Heart right ventricle (tissue), 16 donors: ENCODE results near the gene YY1AP1. TPM values are rescaled to one million over a fixed set of nuclear protein-coding genes. Genes with fewer than 3 reads are reported as not detected.
"Not testable (repeated sequence)": the region's sequence is repeated elsewhere in the genome, so short reads cannot be mapped to it uniquely, and the experiment has no call there.

Source experiments
- ATAC-seq, 8 donors: fragments of 200-7000 bp; cut with Tn5 transposase; one replicate each; pipeline ENCODE4 v1.9.1; 2020; ENCODE audit warnings: mild to moderate bottlenecking in 8 of 8, moderate library complexity in 8 of 8, moderate number of reproducible peaks in 1 of 8
- DNase-seq, 2 donors: peaks; one replicate each; pipeline ENCODE4 v3.0.0-alpha.2; 2020
- H3K27ac ChIP-seq, 10 donors: fragments of 200-600 bp; sonication (generic) in 2 of 10; one replicate each; pipeline versions ENCODE4 v1.5.0 to v1.8.0; 2020 to 2022; ENCODE audit warnings: mild to moderate bottlenecking in 3 of 10
- H3K27me3 ChIP-seq, 7 donors: fragments of 200-600 bp; one replicate each; pipeline ENCODE4 v1.8.0; 2021 to 2022; ENCODE audit warnings: mild to moderate bottlenecking in 2 of 7
- H3K36me3 ChIP-seq, 9 donors: fragments of 200-600 bp; sonication (generic) in 1 of 9; one replicate each; pipeline versions ENCODE4 v1.5.0 to v1.8.0; 2020 to 2022; ENCODE audit warnings: mild to moderate bottlenecking in 2 of 9
- H3K4me1 ChIP-seq, 9 donors: fragments of 200-600 bp; sonication (generic) in 1 of 9; one replicate each; pipeline versions ENCODE4 v1.5.0 to v1.8.0; 2020 to 2022; ENCODE audit warnings: mild to moderate bottlenecking in 4 of 9
- H3K4me3 ChIP-seq, 10 donors: fragments of 200-600 bp; sonication (generic) in 2 of 10; one replicate each; pipeline versions ENCODE4 v1.5.0 to v1.8.0; 2020 to 2022; ENCODE audit warnings: mild to moderate bottlenecking in 7 of 10, moderate library complexity in 2 of 10
- H3K9me3 ChIP-seq, 11 donors: fragments of 200-600 bp in 10 of 11; sonication (generic) in 2 of 11; one replicate each; pipeline versions ENCODE4 v1.5.0 to v1.8.0; 2013 to 2022; ENCODE audit warnings: mild to moderate bottlenecking in 2 of 11, control low read depth in 1 of 11, moderate library complexity in 1 of 11
- WGBS, 2 donors: extraction: QIAGEN DNeasy Blood & Tissue Kit; methylation state at CpG; one replicate each; pipeline ENCODE4 v1.1.7; 2013; ENCODE audit warnings: inconsistent platforms in 1 of 2; 5-methylcytosine and 5-hydroxymethylcytosine counted together
- intact Hi-C, 10 donors: fragments of 100-400 bp; cut with DNase I; formaldehyde crosslinking; loops; one replicate each; pipeline versions ENCODE4 v1.11.1 to v1.14.2; 2022
- polyA plus RNA-seq, 2 donors: library from polyadenylated mRNA; stranded (reverse); fragments of 200-250 nt; gene quantifications; one replicate each; pipeline ENCODE4 v1.2.3, GENCODE V29; 2013
- total RNA-seq, 10 donors: library from RNA; stranded (reverse); fragmentation: NEBNext Ultra II Directional in 3 of 10; extraction: Animal tissue kit (Norgen Biotek cat#: 25700) in 3 of 10; gene quantifications; one replicate each; pipeline versions ENCODE4 v1.2.1 to v1.2.4, GENCODE V29; 2021 to 2023
- TF ChIP-seq, protein P1 (sequence below), 9 donors: fragments of 200-600 bp; sonication (generic) in 2 of 9; IDR thresholded peaks; one replicate each; pipeline versions ENCODE4 v1.5.0 to v1.8.0; 2021 to 2022; ENCODE audit warnings: antibody characterized with exemption in 9 of 9, mild to moderate bottlenecking in 5 of 9, moderate library complexity in 1 of 9
- donor health status: Arrhythmogenic right ventricular cardiomyopathy.
- donor health status: ischemic (EF 13 %, LVEDD 7.1; RV severe dilation, severe dysfunction).
- donor health status: healthy with polysubstance abuse.
- donor health status: DM: no; HTN: yes; CAD: no.
- donor health status: DM: no; HTN: no; CAD: no.
- donor health status: ischemic (EF 25% LVEDD 6.9; RV normal size, moderate dysfunction).
- donor health status: ischemic (EF 25% LVEDD 5.7; RV mildly dilated, moderate dysfunction).
- donor health status: healthy.
- donor health status: DM: yes; HTN: yes; CAD: no.
- donor health status: Ischemic cardiomyopathy.
- donor health status: ischemic (EF 35%, LVEDD 5.7; RV mildly dilated, moderate dysfunction).
- donor health status: nonischemic (EF 11% LVEDD 7.7; RV severe dilation, severe dysfunction).
- donor health status: DM: yes; HTN: yes; CAD: no.
- donor health status: PGD.
- donor health status: ischemic (EF 29% LVEDD 5.4; RV normal size, mild dysfunction).
- donor health status: nonischemic (EF 23%, LVEDD 6.1; RV moderate dilation, normal function).

YY1AP1 gene
- total and polyA plus RNA-seq, 12 donors: 32.3 to 85.1 (median 66.3) TPM

DNA sequence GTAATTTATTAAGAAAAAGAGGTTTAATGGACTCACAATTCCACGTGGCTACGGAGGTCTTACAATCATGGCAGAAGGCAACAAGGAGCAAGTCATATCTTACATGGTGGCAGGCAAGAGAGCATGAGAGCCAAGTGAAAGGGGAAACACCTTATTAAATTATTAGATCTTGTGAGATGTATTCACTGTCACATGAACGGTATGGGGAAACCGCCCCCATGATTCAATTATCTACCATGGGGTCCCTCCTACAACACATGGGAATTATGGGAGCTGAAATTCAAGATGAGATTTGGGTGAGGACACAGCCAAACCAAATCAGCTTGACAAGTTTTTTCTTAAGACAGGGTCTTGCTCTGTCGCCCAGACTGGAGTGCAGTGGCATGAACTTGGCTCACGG lies 14.6 kb upstream of the YY1AP1 start:
- WGBS, 2 donors: 92 to 95% methylated on average over 6 of the region's 6 CpGs
- TF ChIP-seq, protein P1, sequence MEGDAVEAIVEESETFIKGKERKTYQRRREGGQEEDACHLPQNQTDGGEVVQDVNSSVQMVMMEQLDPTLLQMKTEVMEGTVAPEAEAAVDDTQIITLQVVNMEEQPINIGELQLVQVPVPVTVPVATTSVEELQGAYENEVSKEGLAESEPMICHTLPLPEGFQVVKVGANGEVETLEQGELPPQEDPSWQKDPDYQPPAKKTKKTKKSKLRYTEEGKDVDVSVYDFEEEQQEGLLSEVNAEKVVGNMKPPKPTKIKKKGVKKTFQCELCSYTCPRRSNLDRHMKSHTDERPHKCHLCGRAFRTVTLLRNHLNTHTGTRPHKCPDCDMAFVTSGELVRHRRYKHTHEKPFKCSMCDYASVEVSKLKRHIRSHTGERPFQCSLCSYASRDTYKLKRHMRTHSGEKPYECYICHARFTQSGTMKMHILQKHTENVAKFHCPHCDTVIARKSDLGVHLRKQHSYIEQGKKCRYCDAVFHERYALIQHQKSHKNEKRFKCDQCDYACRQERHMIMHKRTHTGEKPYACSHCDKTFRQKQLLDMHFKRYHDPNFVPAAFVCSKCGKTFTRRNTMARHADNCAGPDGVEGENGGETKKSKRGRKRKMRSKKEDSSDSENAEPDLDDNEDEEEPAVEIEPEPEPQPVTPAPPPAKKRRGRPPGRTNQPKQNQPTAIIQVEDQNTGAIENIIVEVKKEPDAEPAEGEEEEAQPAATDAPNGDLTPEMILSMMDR (IDR thresholded peaks at IDR 0.05): no peak

DNA sequence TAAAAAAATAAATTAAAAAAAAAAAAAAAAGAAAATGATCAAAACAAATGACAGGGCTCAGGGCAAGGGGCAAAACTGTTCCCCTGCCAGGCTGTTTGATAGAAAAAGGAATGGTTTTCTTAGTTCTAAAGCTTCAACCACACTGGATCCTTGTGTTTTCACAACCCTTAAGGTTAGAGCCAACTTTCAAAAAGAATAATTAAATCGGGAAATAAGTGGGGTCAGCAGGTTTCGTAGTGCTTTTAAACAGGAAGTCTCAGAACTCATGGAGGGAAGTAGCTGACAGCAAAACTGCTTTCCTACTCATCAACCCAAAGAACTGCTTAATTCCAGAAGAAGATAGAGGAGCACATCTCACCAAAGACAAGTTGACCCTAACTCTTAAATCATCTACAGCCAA lies 13.1 kb upstream of the YY1AP1 start:
- Histone ChIP-seq H3K4me1 (peaks cover 0 to 14% (median 2%) of the 10 kb centered on the region in 9 donors), H3K27ac (peak overlapping the region in 1 of 10 donors; percentile 44)
- H3K9me3 ChIP-seq, H3K4me3 ChIP-seq, intact Hi-C loops, H3K27me3 ChIP-seq, H3K36me3 ChIP-seq, DNase-seq: not testable (repeated sequence)
- 46 to 81% methylated on average over 2 of the region's 2 CpGs for WGBS, 2 donors
- ATAC-seq: peak in 2 of 8 donors; percentile 35 to 44

More for the DNA sequence above, 14.6 kb upstream of the YY1AP1 start:
- Histone ChIP-seq H3K36me3 (no peaks in the 10 kb centered on the region), H3K9me3 (no peaks in the 10 kb centered on the region), H3K4me3 (no peak overlapping the region), H3K27me3 (no peaks in the 10 kb centered on the region), H3K27ac (no peak overlapping the region), H3K4me1 (peaks cover 0 to 22% (median 0%) of the 10 kb centered on the region in 9 donors)
- intact Hi-C loops: no loop called here
- no peak for ATAC-seq
- DNase-seq: no peak

- WGBS, 2 donors: 74 to 76% methylated on average over 4 of the region's 4 CpGs
- peaks cover 0 to 32% (median 21%) of the 10 kb centered on the region in 9 donors for H3K4me1 ChIP-seq
Measured at GRCh38 chr1:155699062-155699461, 10.5 kb upstream of the YY1AP1 start.

GRCh38 chr1:155698382-155699038 lies 9.9 kb upstream of the YY1AP1 start:
- Histone ChIP-seq H3K9me3 (peaks cover 0 to 8% (median 0%) of the 10 kb centered on the region in 11 donors), H3K36me3 (no peaks in the 10 kb centered on the region), H3K4me3 (no peak overlapping the region), H3K27ac (no peak overlapping the region), H3K27me3 (no peaks in the 10 kb centered on the region), H3K4me1 (peaks cover 0 to 37% (median 25%) of the 10 kb centered on the region in 9 donors)
- TF ChIP-seq, protein P1 (IDR thresholded peaks at IDR 0.05): no peak
- ATAC-seq (no peak), DNase-seq (no peak)
- intact Hi-C loops: no loop called here
- WGBS, 2 donors: 94 to 95% methylated on average over 13 of the region's 13 CpGs

More at GRCh38 chr1:155699062-155699461, 10.5 kb upstream of the YY1AP1 start:
- intact Hi-C loops, ATAC-seq, H3K27ac ChIP-seq, DNase-seq, H3K9me3 ChIP-seq, H3K27me3 ChIP-seq, H3K36me3 ChIP-seq, H3K4me3 ChIP-seq: not testable (repeated sequence)

DNA sequence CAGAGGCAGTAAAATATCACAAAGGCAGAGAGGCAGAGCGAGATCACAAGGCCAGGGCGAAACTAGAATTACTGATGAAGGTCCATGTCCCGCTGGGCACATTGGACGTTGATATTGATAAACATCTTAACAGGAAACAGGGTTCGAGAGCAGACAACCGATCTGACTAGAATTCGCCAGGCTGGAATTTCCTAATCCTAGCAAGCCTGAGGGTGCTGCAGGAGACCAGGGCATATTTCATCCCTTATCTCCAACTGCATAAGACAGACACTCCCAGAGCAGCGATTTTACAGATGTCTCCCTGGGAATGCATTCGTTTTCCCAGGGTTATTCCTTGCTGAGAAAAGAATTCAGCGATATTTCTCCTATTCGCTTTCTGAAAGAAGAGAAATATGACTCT lies 9.0 kb upstream of the YY1AP1 start:
- intact Hi-C loops, ATAC-seq, DNase-seq, H3K27me3 ChIP-seq, H3K36me3 ChIP-seq, H3K27ac ChIP-seq, H3K4me3 ChIP-seq, H3K9me3 ChIP-seq: not testable (repeated sequence)
- WGBS, 2 donors: 86 to 89% methylated on average over 11 of the region's 11 CpGs
- H3K4me1 ChIP-seq: peaks cover 0 to 38% (median 25%) of the 10 kb centered on the region in 9 donors

DNA sequence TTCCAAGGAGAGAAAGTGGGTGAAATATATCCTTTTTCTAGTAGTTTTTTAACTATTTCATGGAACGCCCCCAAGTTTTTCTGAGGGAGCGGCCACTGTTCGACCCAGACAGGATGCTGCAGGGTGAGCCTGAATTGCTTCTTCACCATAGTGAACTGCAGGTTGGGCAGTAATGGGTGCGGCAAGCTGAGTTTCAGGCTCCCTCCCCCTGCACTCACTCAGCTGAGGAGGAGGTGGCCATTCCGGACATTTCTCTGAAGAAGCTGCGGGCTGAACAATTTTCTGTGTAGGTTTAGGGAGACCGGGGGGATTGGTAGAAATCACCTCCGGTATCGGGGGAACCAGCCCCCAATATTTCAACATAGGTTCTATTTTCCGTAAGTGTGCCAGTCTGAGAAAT lies 8.5 kb upstream of the YY1AP1 start:
- ATAC-seq (no peak), DNase-seq (no peak)
- WGBS, 2 donors: 96% methylated on average over 10 of the region's 10 CpGs
- no peak overlapping the region for H3K27ac ChIP-seq
- intact Hi-C loops: no loop called here
- no peak overlapping the region for H3K4me3 ChIP-seq
- peaks cover 0 to 38% (median 25%) of the 10 kb centered on the region in 9 donors for H3K4me1 ChIP-seq
- no peaks in the 10 kb centered on the region for H3K27me3 ChIP-seq
- peaks cover 0 to 12% (median 0%) of the 10 kb centered on the region in 9 donors for H3K36me3 ChIP-seq
- TF ChIP-seq, protein P1 (IDR thresholded peaks at IDR 0.05): no peak
- peaks cover 0 to 10% (median 0%) of the 10 kb centered on the region in 11 donors for H3K9me3 ChIP-seq
